HEK293 (cell line): ENCODE measurements around the gene NAV3.

Experiments
- CTCF ChIA-PET: fragments of 350-600 bp; formaldehyde crosslinking; extraction: SDS; loops from one replicate; lab custom pipeline; 2021; ENCODE audit warnings: antibody characterized with exemption; lab: Yijun Ruan, JAX
- POLR2A ChIA-PET: fragments of 300-600 bp; formaldehyde crosslinking; extraction: SDS; loops from one replicate; lab custom pipeline; 2020; ENCODE audit warnings: antibody characterized with exemption, inconsistent platforms; lab: Yijun Ruan, JAX
- H3K27ac ChIP-seq: fragments of 200-500 bp; sonication (Bioruptor generic); 2 replicates; pipeline ENCODE4 v1.5.1; 2014; ENCODE audit warnings: low read depth, low read length, control low read depth, inconsistent platforms; ENCODE audit errors: extremely low read depth
- H3K36me3 ChIP-seq, 2 experiments: fragments of 200-500 bp in 1 of 2; sonication (Bioruptor generic) in 1 of 2; 1 replicate in 1 of 2; 2 replicates in 1 of 2; pipeline ENCODE4 v1.5.1; 2014 to 2017; ENCODE audit warnings: inconsistent platforms in 2 of 2, low read length in 2 of 2; ENCODE audit not compliant: control insufficient read depth in 2 of 2, insufficient read depth in 1 of 2
- H3K4me1 ChIP-seq: fragments of 200-500 bp; sonication (Bioruptor generic); 2 replicates; pipeline ENCODE4 v1.5.1; 2014; ENCODE audit warnings: mild to moderate bottlenecking, low read length, inconsistent platforms; ENCODE audit not compliant: control insufficient read depth, insufficient read depth
- H3K4me3 ChIP-seq: 2 replicates; pipeline ENCODE4 v1.5.1; 2011; ENCODE audit warnings: low read depth, mild to moderate bottlenecking, control low read depth, low read length, moderate library complexity
- H3K9me3 ChIP-seq: fragments of 200-500 bp; sonication (Bioruptor generic); 2 replicates; pipeline ENCODE4 v1.5.1; 2014; ENCODE audit warnings: low read depth, low read length, inconsistent platforms; ENCODE audit not compliant: control insufficient read depth, insufficient read depth
- GFI1B ChIP-seq: fragments of 450-650 bp; formaldehyde crosslinking; IDR thresholded peaks from 2 replicates; pipeline ENCODE4 v1.5.1; 2016; ENCODE audit warnings: missing biosample characterization, missing genetic modification characterization
- PATZ1 ChIP-seq: fragments of 450-650 bp; formaldehyde crosslinking; IDR thresholded peaks from 2 replicates; pipeline ENCODE4 v1.5.1; 2016; ENCODE audit warnings: missing biosample characterization, missing genetic modification characterization
- RBAK ChIP-seq: fragments of 450-650 bp; formaldehyde crosslinking; IDR thresholded peaks from 2 replicates; pipeline ENCODE4 v1.5.1; 2016; ENCODE audit warnings: missing biosample characterization, missing genetic modification characterization
- SCRT2 ChIP-seq: fragments of 450-650 bp; formaldehyde crosslinking; IDR thresholded peaks from 2 replicates; pipeline ENCODE4 v1.5.1; 2016; ENCODE audit warnings: missing biosample characterization, missing genetic modification characterization
- SP2 ChIP-seq: fragments of 450-650 bp; formaldehyde crosslinking; IDR thresholded peaks from 2 replicates; pipeline ENCODE4 v1.5.1; 2016; ENCODE audit warnings: missing biosample characterization, missing genetic modification characterization
- ZNF274 ChIP-seq, 2 experiments: fragments of 200-500 bp in 1 of 2; fragments of 450-650 bp in 1 of 2; sonication (Bioruptor generic) in 1 of 2; formaldehyde crosslinking in 1 of 2; IDR thresholded peaks; 2 replicates each; pipeline versions ENCODE4 v1.5.1 to v1.6.1; 2014 to 2016; ENCODE audit warnings: borderline replicate concordance in 1 of 2, inconsistent platforms in 1 of 2, low read length in 1 of 2, missing biosample characterization in 1 of 2, missing genetic modification characterization in 1 of 2
- ZNF354C ChIP-seq: fragments of 450-650 bp; formaldehyde crosslinking; IDR thresholded peaks from 2 replicates; pipeline ENCODE4 v1.5.1; 2016; ENCODE audit warnings: missing biosample characterization, missing genetic modification characterization, low read depth, borderline replicate concordance
- ZNF37A ChIP-seq: fragments of 450-650 bp; IDR thresholded peaks from 2 replicates; pipeline ENCODE4 v1.5.1; 2018; ENCODE audit warnings: missing biosample characterization, missing genetic modification characterization
- ZNF473 ChIP-seq: fragments of 450-650 bp; formaldehyde crosslinking; IDR thresholded peaks from 2 replicates; pipeline ENCODE4 v1.5.1; 2017; ENCODE audit warnings: missing biosample characterization, missing genetic modification characterization
- ZNF561 ChIP-seq: fragments of 450-650 bp; IDR thresholded peaks from 2 replicates; pipeline ENCODE4 v1.5.1; 2018; ENCODE audit warnings: missing biosample characterization, missing genetic modification characterization, borderline replicate concordance
- ZNF621 ChIP-seq: fragments of 450-650 bp; formaldehyde crosslinking; IDR thresholded peaks from 2 replicates; pipeline ENCODE4 v1.5.1; 2017; ENCODE audit warnings: missing biosample characterization, missing genetic modification characterization
- ZNF629 ChIP-seq: fragments of 450-650 bp; formaldehyde crosslinking; IDR thresholded peaks from 2 replicates; pipeline ENCODE4 v1.5.1; 2017; ENCODE audit warnings: missing biosample characterization, missing genetic modification characterization
- ZNF677 ChIP-seq: fragments of 450-650 bp; IDR thresholded peaks from 2 replicates; pipeline ENCODE4 v1.5.0; 2018; ENCODE audit warnings: missing biosample characterization, mild to moderate bottlenecking, missing genetic modification characterization, moderate library complexity
- TF ChIP-seq, protein P1 (sequence below): IDR thresholded peaks from 2 replicates; pipeline ENCODE4 v1.6.1; 2011; ENCODE audit warnings: mild to moderate bottlenecking, low read depth, low read length, borderline replicate concordance
- TF ChIP-seq, protein P2 (sequence below): fragments of 450-650 bp; formaldehyde crosslinking; IDR thresholded peaks from 2 replicates; pipeline ENCODE4; 2016; ENCODE audit warnings: missing biosample characterization, missing genetic modification characterization
- TF ChIP-seq, protein P3 (sequence below): fragments of 450-650 bp; formaldehyde crosslinking; conservative IDR thresholded peaks from 2 replicates; pipeline ENCODE4 v1.5.1; 2016; ENCODE audit warnings: low read depth, missing biosample characterization, missing genetic modification characterization
- TF ChIP-seq, protein P4 (sequence below): fragments of 450-650 bp; formaldehyde crosslinking; IDR thresholded peaks from 2 replicates; pipeline ENCODE4 v1.5.1; 2017; ENCODE audit warnings: missing biosample characterization, mild to moderate bottlenecking, missing genetic modification characterization, moderate library complexity

The NAV3 gene

DNA sequence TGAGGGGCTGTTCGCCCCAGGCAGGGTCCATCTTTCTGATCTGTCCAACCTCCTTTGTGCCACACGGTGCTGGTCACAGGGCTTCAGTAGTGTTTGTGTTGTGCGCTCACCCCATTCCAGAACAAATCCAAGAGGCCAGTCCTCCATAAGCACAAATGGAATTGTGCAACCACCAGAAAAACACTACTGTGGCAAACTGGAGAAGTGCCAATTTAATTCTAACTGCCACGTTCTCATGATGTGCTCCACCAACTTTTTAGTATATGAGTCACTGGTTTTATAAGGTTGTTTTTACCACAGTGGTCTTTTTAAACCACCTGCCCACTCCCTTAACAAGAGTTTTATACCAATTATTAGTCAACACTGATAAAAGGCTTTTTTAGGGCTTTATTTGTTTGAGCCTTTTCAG lies 380.2 kb downstream of the NAV3 start (continued):
- TF ChIP-seq, protein P1, sequence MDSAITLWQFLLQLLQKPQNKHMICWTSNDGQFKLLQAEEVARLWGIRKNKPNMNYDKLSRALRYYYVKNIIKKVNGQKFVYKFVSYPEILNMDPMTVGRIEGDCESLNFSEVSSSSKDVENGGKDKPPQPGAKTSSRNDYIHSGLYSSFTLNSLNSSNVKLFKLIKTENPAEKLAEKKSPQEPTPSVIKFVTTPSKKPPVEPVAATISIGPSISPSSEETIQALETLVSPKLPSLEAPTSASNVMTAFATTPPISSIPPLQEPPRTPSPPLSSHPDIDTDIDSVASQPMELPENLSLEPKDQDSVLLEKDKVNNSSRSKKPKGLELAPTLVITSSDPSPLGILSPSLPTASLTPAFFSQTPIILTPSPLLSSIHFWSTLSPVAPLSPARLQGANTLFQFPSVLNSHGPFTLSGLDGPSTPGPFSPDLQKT, result no peak
- TF ChIP-seq GFI1B (tag by site-specific recombination), result no peak
- no peak for TF ChIP-seq ZNF354C (tag by site-specific recombination)
- TF ChIP-seq ZNF37A, result no peak
- TF ChIP-seq RBAK (tag by site-specific recombination), result no peak

DNA sequence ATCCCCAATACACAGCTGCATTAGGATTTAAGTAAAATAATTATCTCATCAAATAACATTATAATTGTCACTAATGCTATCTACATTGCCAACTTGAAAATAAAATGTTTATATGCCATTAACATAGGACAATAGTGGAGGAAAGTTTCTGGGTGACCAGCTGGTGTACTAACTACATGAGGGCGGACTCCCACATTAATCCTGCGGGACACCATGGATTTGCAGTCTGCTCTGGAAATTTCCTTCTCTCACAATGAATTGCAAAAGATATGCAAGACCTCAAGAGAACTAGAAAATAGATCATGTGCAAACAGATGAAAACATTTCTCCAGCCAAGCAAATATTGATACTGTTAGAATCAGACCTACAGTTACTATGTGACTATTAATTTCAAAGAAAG lies 390.1 kb downstream of the NAV3 start:
- no peaks in the 10 kb centered on the region for H3K36me3 ChIP-seq
- ChIA-PET POLR2A (no interaction called here), CTCF (no interaction called here)
- H3K4me3 ChIP-seq, result no peak overlapping the region
- H3K27ac ChIP-seq, result no peak overlapping the region
- no peaks in the 10 kb centered on the region for H3K9me3 ChIP-seq
- no peaks in the 10 kb centered on the region for H3K4me1 ChIP-seq
- no peak for TF ChIP-seq ZNF629 (tag by site-specific recombination)
- no peak for TF ChIP-seq ZNF274 (IDR thresholded peaks at IDR 0.05; ENCODE audit: low read length)
- no peak for TF ChIP-seq ZNF274 (tag by site-specific recombination; IDR thresholded peaks at IDR 0.05; ENCODE audit: borderline replicate concordance)
- TF ChIP-seq ZNF561 (tag by site-specific recombination), result no peak
- TF ChIP-seq, protein P2, sequence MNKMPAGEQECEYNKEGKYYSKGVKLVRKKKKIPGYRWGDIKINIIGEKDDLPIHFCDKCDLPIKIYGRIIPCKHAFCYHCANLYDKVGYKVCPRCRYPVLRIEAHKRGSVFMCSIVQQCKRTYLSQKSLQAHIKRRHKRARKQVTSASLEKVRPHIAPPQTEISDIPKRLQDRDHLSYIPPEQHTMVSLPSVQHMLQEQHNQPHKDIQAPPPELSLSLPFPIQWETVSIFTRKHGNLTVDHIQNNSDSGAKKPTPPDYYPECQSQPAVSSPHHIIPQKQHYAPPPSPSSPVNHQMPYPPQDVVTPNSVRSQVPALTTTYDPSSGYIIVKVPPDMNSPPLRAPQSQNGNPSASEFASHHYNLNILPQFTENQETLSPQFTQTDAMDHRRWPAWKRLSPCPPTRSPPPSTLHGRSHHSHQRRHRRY (tag by site-specific recombination), result no peak
- TF ChIP-seq ZNF473, result no peak
- TF ChIP-seq SP2 (tag by site-specific recombination), result no peak
- no peak for TF ChIP-seq ZNF677 (tag by site-specific recombination)
- no peak for TF ChIP-seq PATZ1 (tag by site-specific recombination)
- TF ChIP-seq, protein P3, sequence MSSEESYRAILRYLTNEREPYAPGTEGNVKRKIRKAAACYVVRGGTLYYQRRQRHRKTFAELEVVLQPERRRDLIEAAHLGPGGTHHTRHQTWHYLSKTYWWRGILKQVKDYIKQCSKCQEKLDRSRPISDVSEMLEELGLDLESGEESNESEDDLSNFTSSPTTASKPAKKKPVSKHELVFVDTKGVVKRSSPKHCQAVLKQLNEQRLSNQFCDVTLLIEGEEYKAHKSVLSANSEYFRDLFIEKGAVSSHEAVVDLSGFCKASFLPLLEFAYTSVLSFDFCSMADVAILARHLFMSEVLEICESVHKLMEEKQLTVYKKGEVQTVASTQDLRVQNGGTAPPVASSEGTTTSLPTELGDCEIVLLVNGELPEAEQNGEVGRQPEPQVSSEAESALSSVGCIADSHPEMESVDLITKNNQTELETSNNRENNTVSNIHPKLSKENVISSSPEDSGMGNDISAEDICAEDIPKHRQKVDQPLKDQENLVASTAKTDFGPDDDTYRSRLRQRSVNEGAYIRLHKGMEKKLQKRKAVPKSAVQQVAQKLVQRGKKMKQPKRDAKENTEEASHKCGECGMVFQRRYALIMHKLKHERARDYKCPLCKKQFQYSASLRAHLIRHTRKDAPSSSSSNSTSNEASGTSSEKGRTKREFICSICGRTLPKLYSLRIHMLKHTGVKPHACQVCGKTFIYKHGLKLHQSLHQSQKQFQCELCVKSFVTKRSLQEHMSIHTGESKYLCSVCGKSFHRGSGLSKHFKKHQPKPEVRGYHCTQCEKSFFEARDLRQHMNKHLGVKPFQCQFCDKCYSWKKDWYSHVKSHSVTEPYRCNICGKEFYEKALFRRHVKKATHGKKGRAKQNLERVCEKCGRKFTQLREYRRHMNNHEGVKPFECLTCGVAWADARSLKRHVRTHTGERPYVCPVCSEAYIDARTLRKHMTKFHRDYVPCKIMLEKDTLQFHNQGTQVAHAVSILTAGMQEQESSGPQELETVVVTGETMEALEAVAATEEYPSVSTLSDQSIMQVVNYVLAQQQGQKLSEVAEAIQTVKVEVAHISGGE, result no peak
- no peak for TF ChIP-seq ZNF621 (tag by site-specific recombination)
- TF ChIP-seq, protein P4, sequence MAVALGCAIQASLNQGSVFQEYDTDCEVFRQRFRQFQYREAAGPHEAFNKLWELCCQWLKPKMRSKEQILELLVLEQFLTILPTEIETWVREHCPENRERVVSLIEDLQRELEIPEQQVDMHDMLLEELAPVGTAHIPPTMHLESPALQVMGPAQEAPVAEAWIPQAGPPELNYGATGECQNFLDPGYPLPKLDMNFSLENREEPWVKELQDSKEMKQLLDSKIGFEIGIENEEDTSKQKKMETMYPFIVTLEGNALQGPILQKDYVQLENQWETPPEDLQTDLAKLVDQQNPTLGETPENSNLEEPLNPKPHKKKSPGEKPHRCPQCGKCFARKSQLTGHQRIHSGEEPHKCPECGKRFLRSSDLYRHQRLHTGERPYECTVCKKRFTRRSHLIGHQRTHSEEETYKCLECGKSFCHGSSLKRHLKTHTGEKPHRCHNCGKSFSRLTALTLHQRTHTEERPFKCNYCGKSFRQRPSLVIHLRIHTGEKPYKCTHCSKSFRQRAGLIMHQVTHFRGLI, result no peak
- no peak for TF ChIP-seq SCRT2 (tag by site-specific recombination)
